Fibroblast of gingiva (primary cell): Measurements from ENCODE around the gene KCTD11.

ENCODE experiments used
- DNase-seq: peaks from one replicate; pipeline ENCODE4 v3.0.0-alpha.2; 2011; ENCODE audit warnings: low read depth

Gene KCTD11

GRCh38 chr17:7380321-7380720 is 28.4 kb downstream of the KCTD11 start:
- peak; percentile 79 for DNase-seq

DNA sequence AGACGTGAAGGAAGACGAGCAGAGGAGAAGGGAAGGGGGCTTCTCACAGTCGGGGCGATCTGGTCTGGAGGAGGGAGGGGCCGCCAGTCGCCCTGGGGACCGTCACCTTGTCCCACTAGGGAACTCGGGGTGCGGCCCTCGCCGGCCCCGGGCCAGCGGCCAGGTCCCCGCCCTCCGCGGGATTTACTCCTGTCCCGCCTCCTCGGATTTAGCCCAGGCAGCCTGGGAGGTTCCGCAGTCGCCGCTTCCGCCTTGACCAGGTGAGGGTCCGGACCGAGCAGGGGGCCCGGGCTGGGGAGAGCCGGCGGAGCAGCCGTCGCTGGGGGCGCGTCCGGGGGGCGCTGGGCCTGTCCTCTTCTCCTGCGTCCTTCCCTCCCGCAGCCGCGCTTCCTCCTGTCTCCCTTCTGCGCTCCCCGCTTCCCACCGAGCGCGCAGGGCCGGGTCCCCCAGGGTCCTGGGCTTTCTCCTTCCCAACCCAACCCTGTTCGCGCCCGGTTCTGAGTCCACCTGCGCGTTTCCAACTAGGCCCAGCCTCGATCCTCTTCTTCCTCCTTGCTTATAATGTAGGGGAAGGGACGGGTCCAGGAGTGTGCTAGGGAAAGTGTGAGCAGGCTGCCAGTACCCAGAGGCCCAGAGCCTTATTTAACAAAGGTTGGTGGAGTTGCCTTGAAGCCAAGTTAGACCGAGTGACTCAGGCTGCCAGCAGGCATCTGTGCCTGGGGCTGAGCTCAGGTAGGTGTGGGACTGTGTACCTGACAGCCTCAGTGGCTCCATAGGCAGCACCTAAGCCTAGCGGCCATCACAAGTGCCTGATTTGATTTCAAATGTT is 29.1 kb downstream of the KCTD11 start, which contains the start of gene TNK1:
Gene TNK1, plus strand, starts transcription at position 235 of the 829 bp plus-strand sequence. CDS start 1,838 bp downstream, outside the sequence.
- no peak for DNase-seq

- DNase-seq, result no peak
Observed at GRCh38 chr17:7382901-7383300, 30.9 kb downstream of the KCTD11 start.

DNA sequence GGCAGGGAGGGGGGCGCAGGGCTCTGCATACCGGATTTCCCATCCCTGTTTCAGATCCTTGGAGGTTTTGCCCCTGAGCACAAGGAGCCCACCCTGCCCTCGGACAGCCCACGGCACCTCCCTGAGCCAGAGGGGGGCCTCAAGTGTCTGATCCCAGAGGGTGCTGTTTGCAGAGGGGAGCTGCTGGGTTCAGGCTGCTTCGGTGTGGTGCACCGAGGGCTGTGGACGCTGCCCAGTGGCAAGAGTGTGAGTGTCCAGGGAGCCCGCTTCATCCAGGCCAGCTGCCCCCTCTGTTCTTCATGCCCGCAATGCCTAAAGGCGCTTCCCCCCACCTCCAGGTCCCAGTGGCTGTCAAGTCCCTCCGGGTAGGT is 31.4 kb downstream of the KCTD11 start:
- no peak for DNase-seq

- no peak for DNase-seq
Observed at GRCh38 chr17:7383742-7384488, 32.0 kb downstream of the KCTD11 start.

DNA sequence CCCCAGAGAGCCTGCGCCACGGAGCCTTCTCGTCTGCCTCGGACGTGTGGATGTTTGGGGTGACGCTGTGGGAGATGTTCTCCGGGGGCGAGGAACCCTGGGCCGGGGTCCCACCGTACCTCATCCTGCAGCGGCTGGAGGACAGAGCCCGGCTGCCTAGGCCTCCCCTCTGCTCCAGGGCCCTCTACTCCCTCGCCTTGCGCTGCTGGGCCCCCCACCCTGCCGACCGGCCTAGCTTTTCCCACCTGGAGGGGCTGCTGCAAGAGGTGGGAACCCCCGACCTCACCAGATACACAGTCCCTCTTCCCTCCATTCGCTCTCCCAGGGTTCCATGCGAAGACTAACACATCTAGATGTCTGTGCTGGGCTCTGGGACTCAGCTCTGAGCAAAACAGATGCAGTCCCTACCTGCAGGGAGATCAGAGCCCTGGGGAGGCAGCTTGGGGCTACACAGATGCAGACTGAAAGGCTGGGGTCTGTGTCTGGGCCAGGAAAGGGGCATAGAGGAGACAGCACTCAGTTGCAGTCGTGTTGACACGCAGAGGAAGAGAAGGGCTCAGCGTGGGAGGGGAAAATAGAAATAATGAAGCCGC is 32.6 kb downstream of the KCTD11 start:
- DNase-seq, result no peak

GRCh38 chr17:7388856-7389255 is 36.9 kb downstream of the KCTD11 start:
- DNase-seq, result no peak

- DNase-seq, result no peak
Observed at GRCh38 chr17:7389924-7390910, 38.3 kb downstream of the KCTD11 start.

GRCh38 chr17:7391307-7391706 is 39.3 kb downstream of the KCTD11 start:
- DNase-seq, result no peak

DNA sequence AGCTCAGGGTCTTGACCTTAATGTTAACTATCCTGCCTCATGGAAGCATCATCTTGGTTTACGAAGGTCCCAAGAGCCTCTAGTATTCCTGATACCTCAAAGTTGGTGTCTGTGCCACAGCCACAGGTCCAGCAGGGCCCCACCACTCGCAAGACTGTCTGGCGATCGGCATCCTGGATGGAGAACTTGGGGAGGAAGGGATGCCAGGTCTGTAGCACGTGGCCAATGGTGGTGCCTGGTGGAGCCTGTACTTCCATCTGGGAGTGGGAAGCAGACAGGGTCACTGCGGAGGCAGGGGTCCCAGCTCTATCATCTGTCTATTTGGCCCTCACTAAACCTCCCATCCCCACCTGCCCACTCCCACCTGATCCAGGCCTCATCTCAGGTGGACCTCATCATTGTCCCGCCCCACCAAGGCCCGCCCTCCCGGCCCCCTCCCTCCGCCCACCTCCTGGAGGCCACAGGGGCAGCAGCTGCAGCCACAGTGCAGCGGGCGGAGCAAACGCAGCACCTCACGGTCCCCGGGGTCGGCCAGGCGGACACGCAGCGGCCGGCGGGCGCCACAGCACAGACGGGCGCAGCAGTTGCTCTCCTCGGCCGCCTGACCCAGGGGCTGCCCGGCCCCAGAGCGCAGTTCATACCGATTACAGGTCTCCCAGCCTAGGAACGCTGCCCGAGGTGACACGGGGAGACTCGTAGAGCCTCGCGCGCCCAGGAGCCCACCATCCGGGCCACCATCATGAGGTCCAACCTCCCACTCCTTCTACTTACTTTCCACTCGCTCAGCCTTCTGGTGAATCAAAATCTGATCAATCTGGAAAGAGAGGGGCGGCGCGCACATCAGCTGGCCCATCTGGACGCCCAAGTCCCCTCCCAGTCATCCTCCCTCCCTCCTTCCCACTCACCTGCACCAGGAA is 41.0 kb downstream of the KCTD11 start:
- DNase-seq, result no peak

GRCh38 chr17:7393613-7394451 is 41.9 kb downstream of the KCTD11 start:
- DNase-seq, result no peak

- peak; percentile 83 for DNase-seq
Observed at GRCh38 chr17:7394452-7395191, 42.7 kb downstream of the KCTD11 start, which contains the start of gene PLSCR3. TSS of gene PLSCR3 (minus strand) at chr17:7394525. CDS start at chr17:7394110, 415 bp downstream.

- no peak for DNase-seq
Observed at GRCh38 chr17:7396147-7396546, 44.2 kb downstream of the KCTD11 start.

DNA sequence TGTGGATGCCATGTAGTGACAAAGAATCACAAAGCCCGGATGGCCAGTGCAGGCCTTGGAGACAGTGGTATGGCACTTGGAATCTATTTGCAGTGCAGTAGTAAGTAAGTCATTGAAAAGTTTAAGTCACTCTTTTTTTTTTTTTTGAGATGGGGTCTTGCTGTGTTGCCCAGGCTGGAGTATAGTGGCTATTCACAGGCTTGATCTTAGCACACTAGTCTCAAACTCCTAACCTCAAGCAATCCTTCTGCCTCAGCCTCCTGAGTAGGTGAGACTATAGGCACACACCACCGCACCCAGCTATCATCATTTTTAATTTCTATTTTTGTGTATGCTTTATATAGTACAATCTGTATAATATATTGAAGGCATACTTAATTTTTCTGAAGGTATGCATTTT is 46.6 kb downstream of the KCTD11 start:
- no peak for DNase-seq

DNA sequence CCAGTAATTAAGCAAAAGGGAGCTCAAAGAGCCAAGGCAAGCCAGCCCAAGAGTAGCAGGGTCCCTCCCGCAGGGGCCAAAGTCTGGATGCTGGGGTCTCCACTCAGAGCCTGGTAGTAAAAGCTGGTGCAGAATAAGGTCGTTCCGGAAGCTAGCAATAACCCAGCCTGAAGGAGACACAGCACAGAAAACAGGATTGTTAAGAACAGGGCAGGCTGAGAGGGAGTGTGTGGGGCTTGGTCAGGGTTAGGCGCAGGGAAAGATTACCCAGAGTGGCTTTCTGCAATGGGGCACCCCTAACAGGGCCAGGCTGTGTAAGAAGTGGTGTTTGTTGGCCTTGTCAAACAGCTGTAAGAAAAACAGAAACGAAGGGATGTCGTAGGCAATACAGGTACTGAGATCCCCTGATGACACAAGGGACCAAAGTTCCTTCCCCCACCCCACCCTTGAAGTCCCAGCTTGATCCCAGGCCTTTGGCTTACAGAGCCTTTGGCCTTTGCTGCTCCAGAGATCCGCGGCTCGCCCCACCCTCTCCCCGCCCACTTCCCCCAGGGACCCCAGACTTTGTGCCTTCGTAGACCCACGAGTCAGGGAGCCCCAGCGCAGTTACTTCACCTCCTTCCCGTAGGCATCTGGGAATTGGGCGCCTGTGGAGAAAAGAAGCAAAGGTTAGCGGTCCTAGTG is 51.2 kb downstream of the KCTD11 start:
- DNase-seq, result no peak

- no peak for DNase-seq
Observed at GRCh38 chr17:7403727-7403976, 51.7 kb downstream of the KCTD11 start.

DNA sequence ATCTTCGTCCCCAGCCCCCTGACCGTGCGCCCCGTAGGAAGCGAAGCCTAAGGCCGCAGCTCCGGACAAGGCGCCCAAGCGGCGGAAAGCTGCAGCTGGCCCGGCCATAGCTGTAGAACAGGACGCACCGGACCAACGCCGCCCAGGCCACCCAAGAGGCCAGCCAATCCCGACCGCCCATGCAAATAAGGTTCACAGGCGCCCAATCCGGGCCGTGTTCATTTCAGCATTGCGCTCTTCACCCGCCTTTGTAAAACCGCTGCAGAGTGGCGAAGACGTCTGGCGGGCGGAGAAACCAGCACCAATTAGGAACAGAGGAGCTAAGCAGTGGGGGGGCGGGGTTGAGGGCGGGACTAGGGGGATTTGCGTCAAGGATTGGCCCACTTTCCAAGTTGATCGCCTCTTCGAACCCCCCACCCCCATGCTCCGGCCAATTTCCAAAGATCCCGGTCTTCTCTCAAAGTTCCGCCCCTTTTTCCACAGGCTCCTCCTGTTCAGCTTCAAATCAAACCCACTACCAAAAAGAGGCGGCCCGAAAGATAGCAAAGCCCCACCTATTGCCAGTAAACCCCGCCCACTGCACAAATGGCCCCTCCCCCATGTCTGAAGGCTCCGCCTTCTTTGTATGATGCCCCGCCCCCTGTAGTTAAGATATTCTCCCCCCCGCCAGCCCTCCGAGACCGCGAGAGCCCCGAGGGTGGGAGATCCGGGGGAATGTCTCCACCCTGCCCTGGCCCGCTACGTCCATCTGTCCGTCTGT is 52.2 kb downstream of the KCTD11 start, which contains the start of gene TMEM256:
Gene TMEM256, minus strand, starts transcription at position 121 of the 760 bp plus-strand sequence. Its CDS starts 13 bp downstream, at position 108.
- DNase-seq, result peak; percentile 99
